ENCODE data around the gene ADM2. TPM values are rescaled to one million over a fixed set of nuclear protein-coding genes. Genes with fewer than 3 reads are reported as not detected.

The ADM2 gene
- total and polyA plus RNA-seq, 2 of the 13 experiments (the other 11 are each of a cell fraction or from before 2014, with no cell fraction given), result 1.2 to 3.0 TPM

- no peak; the same call in 1 of the 2 replicates for TF ChIP-seq ZNF792 (CRISPR knock-in tag; IDR thresholded peaks at IDR 0.05)
- TF ChIP-seq ZNF784 (CRISPR knock-in tag; IDR thresholded peaks at IDR 0.05; ENCODE audit: borderline replicate concordance), result peak; percentile 48; the same call in 1 of the 2 replicates
- no peak for TF ChIP-seq KDM4B (CRISPR knock-in tag; IDR thresholded peaks at IDR 0.05)
- TF ChIP-seq ZNF33A (CRISPR knock-in tag; IDR thresholded peaks at IDR 0.05; ENCODE audit: borderline replicate concordance), result no peak
- TF ChIP-seq SNAPC2 (CRISPR knock-in tag; IDR thresholded peaks at IDR 0.05), result peak; percentile 73; the same call in 1 of the 2 replicates
- TF ChIP-seq ZNF354B (CRISPR knock-in tag; IDR thresholded peaks at IDR 0.05), result 0 out of 2 replicates have a peak, but pooled peaks have one; percentile 24
- TF ChIP-seq AKAP8 (CRISPR knock-in tag; IDR thresholded peaks at IDR 0.05), result peak; percentile 96
- TF ChIP-seq, protein P1, sequence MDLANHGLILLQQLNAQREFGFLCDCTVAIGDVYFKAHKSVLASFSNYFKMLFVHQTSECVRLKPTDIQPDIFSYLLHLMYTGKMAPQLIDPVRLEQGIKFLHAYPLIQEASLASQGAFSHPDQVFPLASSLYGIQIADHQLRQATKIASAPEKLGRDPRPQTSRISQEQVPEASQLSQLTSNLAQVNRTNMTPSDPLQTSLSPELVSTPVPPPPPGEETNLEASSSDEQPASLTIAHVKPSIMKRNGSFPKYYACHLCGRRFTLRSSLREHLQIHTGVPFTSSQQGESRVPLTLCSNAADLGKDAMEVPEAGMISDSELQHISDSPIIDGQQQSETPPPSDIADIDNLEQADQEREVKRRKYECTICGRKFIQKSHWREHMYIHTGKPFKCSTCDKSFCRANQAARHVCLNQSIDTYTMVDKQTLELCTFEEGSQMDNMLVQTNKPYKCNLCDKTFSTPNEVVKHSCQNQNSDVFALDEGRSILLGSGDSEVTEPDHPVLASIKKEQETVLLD (CRISPR knock-in tag; IDR thresholded peaks at IDR 0.05; ENCODE audit: low read depth), result no peak
- peak; percentile 40; the same call in 1 of the 2 replicates for TF ChIP-seq ZNF121 (CRISPR knock-in tag; IDR thresholded peaks at IDR 0.05)
- TF ChIP-seq ZNF644 (CRISPR knock-in tag; IDR thresholded peaks at IDR 0.05; ENCODE audit: low read depth), result 0 out of 2 replicates have a peak, but pooled peaks have one; percentile 10
- TF ChIP-seq ATF7 (IDR thresholded peaks at IDR 0.05), result no peak
- TF ChIP-seq ATF7 (CRISPR knock-in tag; IDR thresholded peaks at IDR 0.05), result peak; percentile 56
- peak; percentile 64; the same call in 1 of the 2 replicates for TF ChIP-seq ZNF703 (CRISPR knock-in tag; IDR thresholded peaks at IDR 0.05; ENCODE audit: borderline replicate concordance)
- no peak for TF ChIP-seq ARHGAP35 (CRISPR knock-in tag; IDR thresholded peaks at IDR 0.05; ENCODE audit: borderline replicate concordance)
- TF ChIP-seq CHD2 (IDR thresholded peaks at IDR 0.05; ENCODE audit: low read depth, low read length), result no peak
- no peak for TF ChIP-seq ZNF646 (CRISPR knock-in tag; IDR thresholded peaks at IDR 0.05)
- TF ChIP-seq MAFK (conservative IDR thresholded peaks at IDR 0.05 in 1 of 2, IDR thresholded peaks at IDR 0.05 in 1 of 2; ENCODE audit: low read length in 2 of 2), result no peak
- no peak for TF ChIP-seq PRMT3 (CRISPR knock-in tag; IDR thresholded peaks at IDR 0.05; ENCODE audit: borderline replicate concordance, low read depth)
These were observed 4.1 kb downstream of the ADM2 start (continued) for GRCh38 chr22:50485221-50486131.

All from HepG2 (cell line).